HepG2 (cell line): ENCODE data around the gene CCNF. TPM values are rescaled to one million over a fixed set of nuclear protein-coding genes. Genes with fewer than 3 reads are reported as not detected.

Experiments used
- CTCF ChIP-seq: sonication (generic); formaldehyde crosslinking; IDR thresholded peaks from 2 replicates; pipeline ENCODE4 v1.5.0; 2020; ENCODE audit warnings: mild to moderate bottlenecking, missing genetic modification reagents, moderate library complexity
- DPF2 ChIP-seq: sonication (generic); formaldehyde crosslinking; IDR thresholded peaks from 2 replicates; pipeline ENCODE4 v1.4.0; 2020; ENCODE audit warnings: mild to moderate bottlenecking, low read depth, missing genetic modification reagents, borderline replicate concordance
- KLF13 ChIP-seq: sonication (generic); formaldehyde crosslinking; IDR thresholded peaks from 2 replicates; pipeline ENCODE4 v1.4.0; 2020; ENCODE audit warnings: mild to moderate bottlenecking, missing genetic modification reagents
- MED1 ChIP-seq: sonication (generic); formaldehyde crosslinking; IDR thresholded peaks from 2 replicates; pipeline ENCODE4 v1.4.0; 2020; ENCODE audit warnings: missing genetic modification reagents
- MYC ChIP-seq: sonication (generic); formaldehyde crosslinking; IDR thresholded peaks from 2 replicates; pipeline ENCODE4 v1.9.0; 2021; ENCODE audit warnings: missing genetic modification reagents, borderline replicate concordance
- REPIN1 ChIP-seq: sonication (generic); formaldehyde crosslinking; IDR thresholded peaks from 2 replicates; pipeline ENCODE4 v1.8.0; 2022; ENCODE audit warnings: missing genetic modification reagents, low read depth, mild to moderate bottlenecking, borderline replicate concordance
- SP140L ChIP-seq: sonication (generic); formaldehyde crosslinking; IDR thresholded peaks from 2 replicates; pipeline ENCODE4 v1.4.0; 2020; ENCODE audit warnings: missing genetic modification reagents, borderline replicate concordance
- ZFP1 ChIP-seq: IDR thresholded peaks from 2 replicates; pipeline ENCODE4 v1.6.1; 2016
- ZFP62 ChIP-seq: sonication (generic); formaldehyde crosslinking; IDR thresholded peaks from 2 replicates; pipeline ENCODE4 v1.4.0; 2020; ENCODE audit warnings: missing genetic modification reagents
- ZNF142 ChIP-seq: sonication (generic); formaldehyde crosslinking; IDR thresholded peaks from 2 replicates; pipeline ENCODE4 v1.4.0; 2020; ENCODE audit warnings: missing genetic modification reagents
- ZNF350 ChIP-seq: sonication (generic); formaldehyde crosslinking; IDR thresholded peaks from 2 replicates; pipeline ENCODE4 v1.4.0; 2020; ENCODE audit warnings: mild to moderate bottlenecking, low read depth, missing genetic modification reagents, borderline replicate concordance
- ZNF441 ChIP-seq: sonication (generic); formaldehyde crosslinking; IDR thresholded peaks from 2 replicates; pipeline ENCODE4 v1.7.0; 2021; ENCODE audit warnings: missing genetic modification reagents, borderline replicate concordance
- ZNF564 ChIP-seq: sonication (generic); formaldehyde crosslinking; IDR thresholded peaks from 2 replicates; pipeline ENCODE4 v1.8.1; 2023; ENCODE audit warnings: mild to moderate bottlenecking, missing genetic modification reagents
- ZNF619 ChIP-seq: sonication (generic); formaldehyde crosslinking; IDR thresholded peaks from 2 replicates; pipeline ENCODE4 v1.4.0; 2020; ENCODE audit warnings: mild to moderate bottlenecking, missing genetic modification reagents
- ZNF710 ChIP-seq: sonication (generic); formaldehyde crosslinking; IDR thresholded peaks from 2 replicates; pipeline ENCODE4 v1.5.0; 2020; ENCODE audit warnings: mild to moderate bottlenecking, missing genetic modification reagents, borderline replicate concordance
- ZNF75D ChIP-seq: sonication (generic); formaldehyde crosslinking; IDR thresholded peaks from 2 replicates; pipeline ENCODE4 v1.8.1; 2023; ENCODE audit warnings: missing genetic modification reagents, mild to moderate bottlenecking, borderline replicate concordance
- ZNF878 ChIP-seq: sonication (generic); formaldehyde crosslinking; IDR thresholded peaks from 2 replicates; pipeline ENCODE4 v1.8.1; 2023; ENCODE audit warnings: mild to moderate bottlenecking, missing genetic modification reagents, moderate library complexity
- polyA plus RNA-seq, 8 experiments: library from polyadenylated mRNA; depleted of rRNA in 3 of 8; stranded (reverse) in 7 of 8; unstranded in 1 of 8; fragments of >200 nt; fragmentation: Illumina TruSeq in 4 of 8; extraction: Trizol in 4 of 8; gene quantifications; 2 replicates each; pipeline versions ENCODE4 v1.2.1 to v1.2.3, GENCODE V29; 2011 to 2016; ENCODE audit warnings: low read depth in 4 of 8, missing spikeins in 1 of 8, mixed read lengths in 1 of 8; ENCODE audit not compliant: insufficient read depth in 1 of 8
- total RNA-seq, 5 experiments: library from RNA; depleted of rRNA; stranded (reverse); fragments of >200 nt; fragmentation: Illumina TruSeq; extraction: Trizol; gene quantifications; 2 replicates each; pipeline ENCODE4 v1.2.3, GENCODE V29; 2016; ENCODE audit warnings: low read depth in 1 of 5
- TF ChIP-seq, protein P1 (sequence below): sonication (generic); formaldehyde crosslinking; IDR thresholded peaks from 2 replicates; pipeline ENCODE4 v1.8.0; 2022; ENCODE audit warnings: mild to moderate bottlenecking, missing genetic modification reagents, borderline replicate concordance

Gene CCNF
- total and polyA plus RNA-seq, 2 of the 13 experiments (the other 11 are each of a cell fraction or from before 2014, with no cell fraction given): 6.4 to 22.8 TPM

GRCh38 chr16:2500918-2501750 is 71.9 kb downstream of the CCNF start (continued):
- TF ChIP-seq MED1 (CRISPR knock-in tag) (no peak), DPF2 (no peak), ZFP62 (no peak), MYC (CRISPR knock-in tag) (no peak), ZNF564 (CRISPR knock-in tag) (no peak), ZNF75D (CRISPR knock-in tag) (no peak), REPIN1 (CRISPR knock-in tag) (0 out of 2 replicates have a peak, but pooled peaks have one; percentile 48), KLF13 (CRISPR knock-in tag) (no peak), SP140L (CRISPR knock-in tag) (no peak), CTCF (CRISPR knock-in tag) (peak; percentile 99), ZFP1 (CRISPR knock-in tag) (no peak), ZNF878 (no peak), ZNF441 (CRISPR knock-in tag) (no peak), ZNF619 (0 out of 2 replicates have a peak, but pooled peaks have one; percentile 43), ZNF142 (CRISPR knock-in tag) (no peak), ZNF710 (CRISPR knock-in tag) (no peak), ZNF350 (CRISPR knock-in tag) (peak; percentile 41; the same call in 1 of the 2 replicates)
- TF ChIP-seq, protein P1, sequence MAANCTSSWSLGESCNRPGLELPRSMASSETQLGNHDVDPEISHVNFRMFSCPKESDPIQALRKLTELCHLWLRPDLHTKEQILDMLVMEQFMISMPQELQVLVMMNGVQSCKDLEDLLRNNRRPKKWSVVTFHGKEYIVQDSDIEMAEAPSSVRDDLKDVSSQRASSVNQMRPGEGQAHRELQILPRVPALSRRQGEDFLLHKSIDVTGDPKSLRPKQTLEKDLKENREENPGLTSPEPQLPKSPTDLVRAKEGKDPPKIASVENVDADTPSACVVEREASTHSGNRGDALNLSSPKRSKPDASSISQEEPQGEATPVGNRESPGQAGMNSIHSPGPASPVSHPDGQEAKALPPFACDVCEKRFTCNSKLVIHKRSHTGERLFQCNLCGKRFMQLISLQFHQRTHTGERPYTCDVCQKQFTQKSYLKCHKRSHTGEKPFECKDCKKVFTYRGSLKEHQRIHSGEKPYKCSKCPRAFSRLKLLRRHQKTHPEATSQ: no peak
